Heart left ventricle (tissue), 16 donors: Measurements from ENCODE around the gene PSMD13. TPM values are rescaled to one million over a fixed set of nuclear protein-coding genes. Genes with fewer than 3 reads are reported as not detected.

Experiments
- ATAC-seq, 4 donors: fragments of 200-7000 bp; cut with Tn5 transposase; one replicate each; pipeline ENCODE4 v1.9.1; 2020 to 2022; ENCODE audit warnings: moderate library complexity in 4 of 4, mild to moderate bottlenecking in 3 of 4, moderate number of reproducible peaks in 1 of 4
- DNase-seq, 5 donors: peaks; one replicate each; pipeline ENCODE4 v3.0.0-alpha.2; 2020
- H3K27ac ChIP-seq, 12 donors: fragments of 200-600 bp; sonication (generic) in 4 of 12; one replicate each; pipeline versions ENCODE4 v1.5.0 to v1.8.0; 2016 to 2022; ENCODE audit warnings: mild to moderate bottlenecking in 2 of 12
- H3K27me3 ChIP-seq, 9 donors: fragments of 200-600 bp; sonication (generic) in 2 of 9; one replicate each; pipeline versions ENCODE4 v1.5.1 to v1.8.0; 2016 to 2022; ENCODE audit warnings: mild to moderate bottlenecking in 3 of 9
- H3K36me3 ChIP-seq, 9 donors: fragments of 200-600 bp; sonication (generic) in 2 of 9; one replicate each; pipeline versions ENCODE4 v1.5.0 to v1.8.0; 2018 to 2022; ENCODE audit warnings: mild to moderate bottlenecking in 2 of 9
- H3K4me1 ChIP-seq, 12 donors: fragments of 200-600 bp; sonication (generic) in 4 of 12; one replicate each; pipeline versions ENCODE4 v1.5.0 to v1.8.0; 2016 to 2022; ENCODE audit warnings: mild to moderate bottlenecking in 3 of 12
- H3K4me3 ChIP-seq, 12 donors: fragments of 200-600 bp; sonication (generic) in 4 of 12; one replicate each; pipeline versions ENCODE4 v1.5.0 to v1.8.0; 2017 to 2022; ENCODE audit warnings: mild to moderate bottlenecking in 9 of 12, moderate library complexity in 4 of 12
- H3K9me3 ChIP-seq, 12 donors: fragments of 200-600 bp; sonication (generic) in 4 of 12; one replicate each; pipeline versions ENCODE4 v1.5.0 to v1.8.0; 2016 to 2022; ENCODE audit warnings: mild to moderate bottlenecking in 1 of 12
- CTCF ChIP-seq, 12 donors: fragments of 200-600 bp; sonication (generic) in 4 of 12; IDR thresholded peaks; one replicate each; pipeline versions ENCODE4 v1.5.0 to v1.8.0; 2018 to 2022; ENCODE audit warnings: antibody characterized with exemption in 12 of 12, mild to moderate bottlenecking in 5 of 12
- POLR2A ChIP-seq, 2 donors: fragments of 450-650 bp; IDR thresholded peaks; one replicate each; pipeline ENCODE4 v1.6.1; 2017; ENCODE audit warnings: antibody characterized with exemption in 2 of 2, mild to moderate bottlenecking in 2 of 2, moderate library complexity in 2 of 2
- WGBS, 4 donors: extraction: QIAGEN DNeasy Blood & Tissue Kit in 2 of 4; methylation state at CpG; one replicate each; pipeline versions ENCODE4 v1.1.5 to v1.1.7; 2013 to 2018; 5-methylcytosine and 5-hydroxymethylcytosine counted together
- intact Hi-C, 10 donors: fragments of 100-400 bp; cut with DNase I; formaldehyde crosslinking; loops; one replicate each; pipeline versions ENCODE4 v1.11.1 to v1.14.2; 2022
- polyA plus RNA-seq, 2 donors: library from polyadenylated mRNA; stranded (reverse); fragments of 200-250 nt; gene quantifications; one replicate each; pipeline ENCODE4 v1.2.3, GENCODE V29; 2013
- total RNA-seq, 9 donors: library from RNA; depleted of rRNA in 2 of 9; stranded (reverse); fragments of >200 nt in 2 of 9; fragmentation: NEBNext Ultra II Directional in 3 of 9; extraction: Animal tissue kit (Norgen Biotek cat#: 25700) in 3 of 9; gene quantifications; one replicate each; pipeline versions ENCODE4 v1.1.0 to v1.2.4, GENCODE V29; 2016 to 2023
- donor health status: ischemic (EF 13 %, LVEDD 7.1; RV severe dilation, severe dysfunction).
- donor health status: healthy with polysubstance abuse.
- donor health status: DM: no; HTN: yes; CAD: no.
- donor health status: DM: no; HTN: no; CAD: no.
- donor health status: ischemic (EF 25% LVEDD 6.9; RV normal size, moderate dysfunction).
- donor health status: ischemic (EF 25% LVEDD 5.7; RV mildly dilated, moderate dysfunction).
- donor health status: healthy.
- donor health status: DM: yes; HTN: yes; CAD: no.
- donor health status: ischemic (EF 35%, LVEDD 5.7; RV mildly dilated, moderate dysfunction).
- donor health status: nonischemic (EF 11% LVEDD 7.7; RV severe dilation, severe dysfunction).
- donor health status: DM: yes; HTN: yes; CAD: no.
- donor health status: PGD.
- donor health status: ischemic (EF 29% LVEDD 5.4; RV normal size, mild dysfunction).
- donor health status: nonischemic (EF 23%, LVEDD 6.1; RV moderate dilation, normal function).

The PSMD13 gene
- total and polyA plus RNA-seq, 11 donors, result 75.1 to 140 (median 89.5) TPM

GRCh38 chr11:282630-283360 lies 46.0 kb downstream of the PSMD13 start:
- Histone ChIP-seq H3K4me1 (peaks cover 0 to 32% (median 16%) of the 10 kb centered on the region in 12 donors), H3K27me3 (peaks cover 39 to 91% (median 71%) of the 10 kb centered on the region in 9 donors), H3K36me3 (no peaks in the 10 kb centered on the region), H3K27ac (no peak overlapping the region), H3K9me3 (no peaks in the 10 kb centered on the region), H3K4me3 (no peak overlapping the region)
- TF ChIP-seq CTCF (IDR thresholded peaks at IDR 0.05) (no peak), POLR2A (IDR thresholded peaks at IDR 0.05) (no peak)
- ATAC-seq (no peak), DNase-seq (peak in 2 of 5 donors; percentile 7 to 38)
- 56 to 65% (median 63%) methylated on average over 12 to 13 of the region's 13 CpGs for WGBS, 4 donors
- intact Hi-C loops, result no loop called here

- Histone ChIP-seq H3K4me3 (no peak overlapping the region), H3K27me3 (peaks cover 38 to 87% (median 65%) of the 10 kb centered on the region in 9 donors), H3K4me1 (peaks cover 0 to 39% (median 21%) of the 10 kb centered on the region in 12 donors), H3K9me3 (no peaks in the 10 kb centered on the region), H3K36me3 (no peaks in the 10 kb centered on the region), H3K27ac (no peak overlapping the region)
- WGBS, 4 donors, result 81 to 84% (median 82%) methylated on average over 23 of the region's 23 CpGs
- no peak for ATAC-seq
- no peak for TF ChIP-seq POLR2A (IDR thresholded peaks at IDR 0.05)
- no peak for TF ChIP-seq CTCF (IDR thresholded peaks at IDR 0.05)
- intact Hi-C loops, result no loop called here
- no peak for DNase-seq
Observed at GRCh38 chr11:283405-284104, 46.8 kb downstream of the PSMD13 start.

- ATAC-seq (no peak), DNase-seq (peak in 3 of 5 donors; percentile 15 to 46 (median 20))
- TF ChIP-seq CTCF (IDR thresholded peaks at IDR 0.05), result no peak
- no peak for TF ChIP-seq POLR2A (IDR thresholded peaks at IDR 0.05)
- WGBS, 4 donors, result 81 to 86% (median 84%) methylated on average over 9 to 24 of the region's 24 CpGs
- H3K36me3 ChIP-seq, result no peaks in the 10 kb centered on the region
- peaks cover 30 to 79% (median 57%) of the 10 kb centered on the region in 9 donors for H3K27me3 ChIP-seq
- no peaks in the 10 kb centered on the region for H3K9me3 ChIP-seq
- H3K27ac ChIP-seq, result no peak overlapping the region
- H3K4me1 ChIP-seq, result peaks cover 0 to 38% (median 17%) of the 10 kb centered on the region in 12 donors
- intact Hi-C loops, result no loop called here
- no peak overlapping the region for H3K4me3 ChIP-seq
Observed at GRCh38 chr11:284105-285020, 47.6 kb downstream of the PSMD13 start.
